Measurements from ENCODE around the gene BEGAIN.

Gene BEGAIN

GRCh38 chr14:100562751-100563150 is 24.5 kb downstream of the BEGAIN start:
- H3K4me1 Mint-ChIP-seq, result peaks cover 5% of the 10 kb centered on the region
- H3K27me3 Mint-ChIP-seq, result peaks cover 66% of the 10 kb centered on the region
- DNase-seq (ENCODE audit: low spot score in 2 of 2), result no peak
- peaks cover 5% of the 10 kb centered on the region for H3K36me3 Mint-ChIP-seq (ENCODE audit: insufficient read depth)
- no peak for ATAC-seq (replicated peaks; ENCODE audit: extremely low read depth, poor library complexity, severe bottlenecking)
- H3K9me3 Mint-ChIP-seq, result no peaks in the 10 kb centered on the region
- H3K4me3 Mint-ChIP-seq, result no peak overlapping the region
- H3K27ac Mint-ChIP-seq (ENCODE audit: low read depth), result no peak overlapping the region

GRCh38 chr14:100561005-100561404 is 26.2 kb downstream of the BEGAIN start:
- no peaks in the 10 kb centered on the region for H3K4me1 Mint-ChIP-seq
- peaks cover 2% of the 10 kb centered on the region for H3K36me3 Mint-ChIP-seq (ENCODE audit: insufficient read depth)
- H3K27ac Mint-ChIP-seq (ENCODE audit: low read depth), result no peak overlapping the region
- DNase-seq (ENCODE audit: low spot score in 2 of 2), result no peak
- no peak for ATAC-seq (replicated peaks; ENCODE audit: extremely low read depth, poor library complexity, severe bottlenecking)
- H3K9me3 Mint-ChIP-seq, result no peaks in the 10 kb centered on the region
- peaks cover 58% of the 10 kb centered on the region for H3K27me3 Mint-ChIP-seq
- H3K4me3 Mint-ChIP-seq, result no peak overlapping the region

GRCh38 chr14:100560471-100560870 is 26.7 kb downstream of the BEGAIN start:
- Mint-ChIP-seq H3K4me3 (no peak overlapping the region), H3K9me3 (no peaks in the 10 kb centered on the region), H3K4me1 (no peaks in the 10 kb centered on the region), H3K36me3 (ENCODE audit: insufficient read depth) (peaks cover 2% of the 10 kb centered on the region), H3K27me3 (peaks cover 55% of the 10 kb centered on the region), H3K27ac (ENCODE audit: low read depth) (no peak overlapping the region)
- ATAC-seq (replicated peaks; ENCODE audit: extremely low read depth, poor library complexity, severe bottlenecking), result no peak
- DNase-seq (ENCODE audit: low spot score in 2 of 2), result no peak

- ATAC-seq (replicated peaks; ENCODE audit: extremely low read depth, poor library complexity, severe bottlenecking) (no peak), DNase-seq (ENCODE audit: low spot score in 2 of 2) (no peak)
- H3K4me3 Mint-ChIP-seq, result no peak overlapping the region
- H3K4me1 Mint-ChIP-seq, result no peaks in the 10 kb centered on the region
- H3K27me3 Mint-ChIP-seq, result peaks cover 55% of the 10 kb centered on the region
- no peak overlapping the region for H3K27ac Mint-ChIP-seq (ENCODE audit: low read depth)
- H3K36me3 Mint-ChIP-seq (ENCODE audit: insufficient read depth), result peaks cover 2% of the 10 kb centered on the region
- no peaks in the 10 kb centered on the region for H3K9me3 Mint-ChIP-seq
These were observed 27.8 kb downstream of the BEGAIN start for GRCh38 chr14:100559455-100559854.

- Mint-ChIP-seq H3K27me3 (peaks cover 52% of the 10 kb centered on the region), H3K4me1 (no peaks in the 10 kb centered on the region), H3K4me3 (no peak overlapping the region), H3K36me3 (ENCODE audit: insufficient read depth) (peaks cover 2% of the 10 kb centered on the region), H3K9me3 (no peaks in the 10 kb centered on the region), H3K27ac (ENCODE audit: low read depth) (no peak overlapping the region)
- no peak for DNase-seq (ENCODE audit: low spot score in 2 of 2)
- no peak for ATAC-seq (replicated peaks; ENCODE audit: extremely low read depth, poor library complexity, severe bottlenecking)
These were observed 28.3 kb downstream of the BEGAIN start for GRCh38 chr14:100558966-100559365.

- Mint-ChIP-seq H3K4me3 (no peak overlapping the region), H3K9me3 (no peaks in the 10 kb centered on the region), H3K27me3 (peaks cover 44% of the 10 kb centered on the region), H3K36me3 (ENCODE audit: insufficient read depth) (peaks cover 2% of the 10 kb centered on the region), H3K27ac (ENCODE audit: low read depth) (no peak overlapping the region), H3K4me1 (no peaks in the 10 kb centered on the region)
- ATAC-seq (replicated peaks; ENCODE audit: extremely low read depth, poor library complexity, severe bottlenecking) (no peak), DNase-seq (ENCODE audit: low spot score in 2 of 2) (no peak)
These were observed 29.0 kb downstream of the BEGAIN start for GRCh38 chr14:100558226-100558625.

- no peak for ATAC-seq (replicated peaks; ENCODE audit: extremely low read depth, poor library complexity, severe bottlenecking)
These were observed 29.6 kb downstream of the BEGAIN start for GRCh38 chr14:100557658-100558057.

GRCh38 chr14:100556936-100557505 is 30.2 kb downstream of the BEGAIN start:
- ATAC-seq (replicated peaks; ENCODE audit: extremely low read depth, poor library complexity, severe bottlenecking), result no peak
- Mint-ChIP-seq H3K4me3 (no peak overlapping the region), H3K4me1 (no peaks in the 10 kb centered on the region), H3K27ac (ENCODE audit: low read depth) (no peak overlapping the region), H3K9me3 (no peaks in the 10 kb centered on the region), H3K27me3 (peaks cover 33% of the 10 kb centered on the region), H3K36me3 (ENCODE audit: insufficient read depth) (peaks cover 2% of the 10 kb centered on the region)
- no peak for DNase-seq (ENCODE audit: low spot score in 2 of 2)

More at GRCh38 chr14:100557658-100558057, 29.6 kb downstream of the BEGAIN start:
- H3K27me3 Mint-ChIP-seq, result peaks cover 39% of the 10 kb centered on the region
- no peaks in the 10 kb centered on the region for H3K9me3 Mint-ChIP-seq
- H3K27ac Mint-ChIP-seq (ENCODE audit: low read depth), result no peak overlapping the region
- no peak for DNase-seq (ENCODE audit: low spot score in 2 of 2)
- H3K4me1 Mint-ChIP-seq, result no peaks in the 10 kb centered on the region
- peaks cover 2% of the 10 kb centered on the region for H3K36me3 Mint-ChIP-seq (ENCODE audit: insufficient read depth)
- no peak overlapping the region for H3K4me3 Mint-ChIP-seq

GRCh38 chr14:100556140-100556475 is 31.1 kb downstream of the BEGAIN start:
- H3K4me3 Mint-ChIP-seq, result no peak overlapping the region
- no peaks in the 10 kb centered on the region for H3K9me3 Mint-ChIP-seq
- H3K4me1 Mint-ChIP-seq, result no peaks in the 10 kb centered on the region
- ATAC-seq (replicated peaks; ENCODE audit: extremely low read depth, poor library complexity, severe bottlenecking) (no peak), DNase-seq (ENCODE audit: low spot score in 2 of 2) (no peak)
- H3K27ac Mint-ChIP-seq (ENCODE audit: low read depth), result no peak overlapping the region
- H3K27me3 Mint-ChIP-seq, result peaks cover 33% of the 10 kb centered on the region
- H3K36me3 Mint-ChIP-seq (ENCODE audit: insufficient read depth), result peaks cover 1% of the 10 kb centered on the region

GRCh38 chr14:100555436-100556139 is 31.6 kb downstream of the BEGAIN start:
- no peaks in the 10 kb centered on the region for H3K4me1 Mint-ChIP-seq
- ATAC-seq (replicated peaks; ENCODE audit: extremely low read depth, poor library complexity, severe bottlenecking), result no peak
- peaks cover 33% of the 10 kb centered on the region for H3K27me3 Mint-ChIP-seq
- H3K4me3 Mint-ChIP-seq, result no peak overlapping the region
- DNase-seq (ENCODE audit: low spot score in 2 of 2), result no peak
- H3K27ac Mint-ChIP-seq (ENCODE audit: low read depth), result no peak overlapping the region
- H3K9me3 Mint-ChIP-seq, result no peaks in the 10 kb centered on the region
- H3K36me3 Mint-ChIP-seq (ENCODE audit: insufficient read depth), result no peaks in the 10 kb centered on the region

- Mint-ChIP-seq H3K36me3 (ENCODE audit: insufficient read depth) (no peaks in the 10 kb centered on the region), H3K9me3 (no peaks in the 10 kb centered on the region), H3K27ac (ENCODE audit: low read depth) (peak overlapping the region; percentile 40), H3K4me1 (no peaks in the 10 kb centered on the region), H3K4me3 (no peak overlapping the region), H3K27me3 (peaks cover 33% of the 10 kb centered on the region)
- no peak for ATAC-seq (replicated peaks; ENCODE audit: extremely low read depth, poor library complexity, severe bottlenecking)
- no peak for DNase-seq (ENCODE audit: low spot score in 2 of 2)
These were observed 32.4 kb downstream of the BEGAIN start for GRCh38 chr14:100554696-100555320.

- H3K27me3 Mint-ChIP-seq, result peaks cover 33% of the 10 kb centered on the region
- no peak for DNase-seq (ENCODE audit: low spot score in 2 of 2)
- no peak for ATAC-seq (replicated peaks; ENCODE audit: extremely low read depth, poor library complexity, severe bottlenecking)
- H3K4me1 Mint-ChIP-seq, result peaks cover 4% of the 10 kb centered on the region
- H3K9me3 Mint-ChIP-seq, result no peaks in the 10 kb centered on the region
- no peaks in the 10 kb centered on the region for H3K36me3 Mint-ChIP-seq (ENCODE audit: insufficient read depth)
- peak overlapping the region; percentile 40 for H3K27ac Mint-ChIP-seq (ENCODE audit: low read depth)
- H3K4me3 Mint-ChIP-seq, result no peak overlapping the region
These were observed 33.0 kb downstream of the BEGAIN start for GRCh38 chr14:100554082-100554677.

GRCh38 chr14:100553471-100553870 is 33.7 kb downstream of the BEGAIN start:
- H3K4me3 Mint-ChIP-seq, result no peak overlapping the region
- ATAC-seq (replicated peaks; ENCODE audit: extremely low read depth, poor library complexity, severe bottlenecking) (no peak), DNase-seq (ENCODE audit: low spot score in 2 of 2) (no peak)
- H3K9me3 Mint-ChIP-seq, result no peaks in the 10 kb centered on the region
- H3K36me3 Mint-ChIP-seq (ENCODE audit: insufficient read depth), result peaks cover 1% of the 10 kb centered on the region
- peaks cover 8% of the 10 kb centered on the region for H3K4me1 Mint-ChIP-seq
- H3K27me3 Mint-ChIP-seq, result peaks cover 26% of the 10 kb centered on the region
- H3K27ac Mint-ChIP-seq (ENCODE audit: low read depth), result no peak overlapping the region
